A673 (cell line): ENCODE measurements around the gene GDF9. TPM values are rescaled to one million over a fixed set of nuclear protein-coding genes. Genes with fewer than 3 reads are reported as not detected.

Experiments
- BruUV-seq: library from RNA; stranded (reverse); fragments of 400-500 nt; replicated peaks from 2 replicates; lab custom pipeline; 2021; lab: Mats Ljungman, UMichigan
- CTCF ChIA-PET: fragments of 300-600 bp; sonication (Branson Sonifier 250); formaldehyde crosslinking; loops from one replicate; lab custom pipeline; 2022; ENCODE audit warnings: antibody characterized with exemption; lab: Charles Lee
- POLR2A ChIA-PET: fragments of 300-600 bp; sonication (Branson Sonifier 250); formaldehyde crosslinking; loops from one replicate; lab custom pipeline; 2022; ENCODE audit warnings: antibody characterized with exemption; ENCODE audit not compliant: low non-redundant PET; lab: Charles Lee
- DNase-seq: peaks from one replicate; pipeline ENCODE4 v3.0.0-alpha.2; 2015; ENCODE audit warnings: low spot score
- H3K27ac ChIP-seq: fragments of 200-600 bp; sonication (generic); 2 replicates; pipeline ENCODE4 v1.5.1; 2016; ENCODE audit warnings: mixed run types, low read depth, mild to moderate bottlenecking, mixed read lengths, antibody characterized with exemption, low read length; ENCODE audit not compliant: poor library complexity, severe bottlenecking
- H3K27me3 ChIP-seq: fragments of 200-600 bp; sonication (generic); replicated peaks from 2 replicates; pipeline ENCODE4 v1.6.1; 2017; ENCODE audit warnings: mixed run types, low read depth, mild to moderate bottlenecking, mixed read lengths, antibody characterized with exemption, low read length; ENCODE audit not compliant: insufficient read depth, poor library complexity
- H3K36me3 ChIP-seq: fragments of 200-600 bp; sonication (generic); 2 replicates; pipeline ENCODE4 v1.6.1; 2016; ENCODE audit warnings: mixed run types, mild to moderate bottlenecking, mixed read lengths, antibody characterized with exemption, low read length; ENCODE audit not compliant: insufficient read depth, poor library complexity, severe bottlenecking
- H3K4me1 ChIP-seq: fragments of 200-600 bp; sonication (generic); 2 replicates; pipeline ENCODE4 v1.6.1; 2017; ENCODE audit warnings: mixed run types, mild to moderate bottlenecking, mixed read lengths, antibody characterized with exemption, low read length; ENCODE audit not compliant: insufficient read depth, poor library complexity, severe bottlenecking
- H3K4me3 ChIP-seq: fragments of 200-600 bp; sonication (generic); 2 replicates; pipeline ENCODE4 v1.5.1; 2016; ENCODE audit warnings: low read depth, mixed run types, mild to moderate bottlenecking, mixed read lengths, low read length; ENCODE audit not compliant: poor library complexity, severe bottlenecking
- H3K9me3 ChIP-seq: fragments of 200-600 bp; sonication (generic); 2 replicates; pipeline ENCODE4 v1.6.1; 2016; ENCODE audit warnings: mixed run types, low read depth, mild to moderate bottlenecking, mixed read lengths, antibody characterized with exemption, low read length; ENCODE audit not compliant: poor library complexity, severe bottlenecking
- EZH2 ChIP-seq: fragments of 200-600 bp; sonication (generic); IDR thresholded peaks from 2 replicates; pipeline ENCODE4 v1.6.1; 2017; ENCODE audit warnings: borderline replicate concordance, low read depth, mild to moderate bottlenecking, mixed read lengths, antibody characterized with exemption, low read length; ENCODE audit not compliant: poor library complexity, severe bottlenecking
- intact Hi-C: fragments of 100-400 bp; cut with micrococcal nuclease; formaldehyde crosslinking; loops from one replicate; pipeline ENCODE4 v1.10.0; 2022; ENCODE audit not compliant: unreplicated experiment
- total RNA-seq: library from RNA; stranded (reverse); gene quantifications from 2 replicates; pipeline ENCODE4 v1.2.3, GENCODE V29; 2021
- TF ChIP-seq, protein P1 (sequence below): fragments of 300-800, 200-600 bp; sonication (generic); conservative IDR thresholded peaks from 2 replicates; pipeline ENCODE4 v1.5.1; 2017; ENCODE audit warnings: low read depth, mild to moderate bottlenecking, antibody characterized with exemption, low read length, moderate library complexity, mixed read lengths

GDF9 gene
- total RNA-seq, 1 experiment from 2014 or later: 0.32 TPM

DNA sequence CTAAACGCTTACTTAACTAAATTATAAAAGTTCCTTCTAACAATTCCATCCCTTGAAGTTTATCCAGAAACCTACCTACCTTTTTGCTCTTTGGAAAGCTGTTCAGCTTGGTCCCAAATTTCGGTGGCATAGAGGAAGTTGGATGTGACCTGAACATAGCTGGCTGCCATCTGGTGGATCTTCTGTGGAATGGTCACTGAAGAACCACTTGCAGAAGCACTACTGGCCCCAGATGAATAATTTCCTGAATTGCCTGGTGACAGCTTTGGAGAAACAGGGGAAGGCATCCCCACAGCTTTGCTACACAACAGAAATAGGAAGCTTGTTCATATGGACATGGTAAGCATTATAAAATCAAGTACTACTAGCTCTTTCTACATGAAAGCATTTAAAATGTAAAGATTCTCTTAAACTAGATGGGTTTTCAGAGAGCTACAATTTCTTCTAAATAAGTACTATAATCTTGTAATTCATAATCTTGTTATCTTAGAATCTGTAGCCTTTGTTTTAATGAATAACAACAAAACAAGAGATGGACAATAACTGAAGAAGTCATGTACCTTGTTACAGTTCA is 17.1 kb upstream of the GDF9 start:
- Histone ChIP-seq H3K4me1 (no peaks in the 10 kb centered on the region), H3K27me3 (no peaks in the 10 kb centered on the region), H3K27ac (no peak overlapping the region), H3K4me3 (no peak overlapping the region), H3K9me3 (no peaks in the 10 kb centered on the region), H3K36me3 (peaks cover 60% of the 10 kb centered on the region)
- POLR2A ChIA-PET: no interaction called here
- DNase-seq: peak; percentile 72
- CTCF ChIA-PET: interaction anchor here (0.8 to 1.3 kb wide), 2 partner anchors 128 to 147 kb away, joined by 3 to 5 read pairs; no protein-coding TSS in a partner anchor
- TF ChIP-seq, protein P1, sequence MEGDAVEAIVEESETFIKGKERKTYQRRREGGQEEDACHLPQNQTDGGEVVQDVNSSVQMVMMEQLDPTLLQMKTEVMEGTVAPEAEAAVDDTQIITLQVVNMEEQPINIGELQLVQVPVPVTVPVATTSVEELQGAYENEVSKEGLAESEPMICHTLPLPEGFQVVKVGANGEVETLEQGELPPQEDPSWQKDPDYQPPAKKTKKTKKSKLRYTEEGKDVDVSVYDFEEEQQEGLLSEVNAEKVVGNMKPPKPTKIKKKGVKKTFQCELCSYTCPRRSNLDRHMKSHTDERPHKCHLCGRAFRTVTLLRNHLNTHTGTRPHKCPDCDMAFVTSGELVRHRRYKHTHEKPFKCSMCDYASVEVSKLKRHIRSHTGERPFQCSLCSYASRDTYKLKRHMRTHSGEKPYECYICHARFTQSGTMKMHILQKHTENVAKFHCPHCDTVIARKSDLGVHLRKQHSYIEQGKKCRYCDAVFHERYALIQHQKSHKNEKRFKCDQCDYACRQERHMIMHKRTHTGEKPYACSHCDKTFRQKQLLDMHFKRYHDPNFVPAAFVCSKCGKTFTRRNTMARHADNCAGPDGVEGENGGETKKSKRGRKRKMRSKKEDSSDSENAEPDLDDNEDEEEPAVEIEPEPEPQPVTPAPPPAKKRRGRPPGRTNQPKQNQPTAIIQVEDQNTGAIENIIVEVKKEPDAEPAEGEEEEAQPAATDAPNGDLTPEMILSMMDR: peak; percentile 72
- no peak for TF ChIP-seq EZH2
- intact Hi-C loops: loop anchor here (2.0 to 5.0 kb wide), 2 partner anchors 53 to 496 kb away; partner anchors contain the start of gene SHROOM1
- no TSS peak for BruUV-seq

DNA sequence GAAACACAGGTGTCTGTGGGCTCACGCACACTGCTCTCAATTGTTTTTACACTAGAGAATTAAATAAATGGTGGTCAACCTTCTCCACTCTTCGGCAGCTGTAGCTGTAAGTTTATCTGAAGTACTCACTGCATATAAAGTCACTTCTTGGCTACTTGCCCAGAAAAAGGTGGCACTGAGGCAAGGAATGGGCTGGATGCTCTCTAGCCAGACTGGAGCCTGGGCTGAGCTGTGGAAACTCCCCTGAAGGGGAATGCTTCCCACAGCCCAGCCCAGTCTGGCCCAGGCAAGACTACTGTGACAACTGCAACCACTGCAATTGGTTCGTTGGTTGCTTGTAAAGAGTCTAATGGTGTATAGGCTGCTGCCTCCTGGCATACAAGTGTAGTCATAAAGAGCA is 11.7 kb upstream of the GDF9 start:
- Histone ChIP-seq H3K4me1 (no peaks in the 10 kb centered on the region), H3K27me3 (no peaks in the 10 kb centered on the region), H3K36me3 (peaks cover 40% of the 10 kb centered on the region), H3K4me3 (no peak overlapping the region), H3K27ac (no peak overlapping the region), H3K9me3 (no peaks in the 10 kb centered on the region)
- DNase-seq: peak; percentile 31
- POLR2A ChIA-PET: no interaction called here
- intact Hi-C loops: no loop called here
- no peak for TF ChIP-seq EZH2
- TF ChIP-seq, protein P1: no peak
- BruUV-seq: no TSS peak
- CTCF ChIA-PET: no interaction called here

DNA sequence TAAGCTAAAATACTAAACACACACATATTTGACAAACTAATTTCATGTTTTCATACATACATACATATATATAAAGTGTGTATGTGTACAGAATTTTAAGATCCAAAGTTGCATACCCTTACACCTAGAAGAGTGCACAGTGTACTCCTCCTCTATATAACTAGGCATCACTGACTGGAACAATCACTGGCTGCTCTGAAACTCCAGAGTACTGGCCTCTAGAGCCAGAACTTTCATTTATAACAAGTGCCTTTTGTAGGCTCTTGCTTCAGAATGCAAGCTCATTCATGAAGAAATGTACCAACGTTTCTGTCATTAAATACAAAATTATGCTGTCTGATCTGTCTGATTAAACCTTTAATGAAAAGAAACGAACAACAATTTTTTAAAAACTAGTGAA is 11.2 kb upstream of the GDF9 start:
- BruUV-seq: no TSS peak
- no peak for DNase-seq
- no peaks in the 10 kb centered on the region for H3K9me3 ChIP-seq
- H3K27me3 ChIP-seq: no peaks in the 10 kb centered on the region
- TF ChIP-seq, protein P1: no peak
- no peak for TF ChIP-seq EZH2
- H3K4me1 ChIP-seq: no peaks in the 10 kb centered on the region
- intact Hi-C loops: no loop called here
- H3K4me3 ChIP-seq: no peak overlapping the region
- CTCF ChIA-PET: no interaction called here
- H3K36me3 ChIP-seq: peaks cover 40% of the 10 kb centered on the region
- POLR2A ChIA-PET: no interaction called here
- H3K27ac ChIP-seq: no peak overlapping the region
